ENCODE measurements around the gene TMEM272. TPM values are rescaled to one million over a fixed set of nuclear protein-coding genes. Genes with fewer than 3 reads are reported as not detected.

TMEM272 gene
- total RNA-seq, 4 donors from 2014 or later = not detected

DNA sequence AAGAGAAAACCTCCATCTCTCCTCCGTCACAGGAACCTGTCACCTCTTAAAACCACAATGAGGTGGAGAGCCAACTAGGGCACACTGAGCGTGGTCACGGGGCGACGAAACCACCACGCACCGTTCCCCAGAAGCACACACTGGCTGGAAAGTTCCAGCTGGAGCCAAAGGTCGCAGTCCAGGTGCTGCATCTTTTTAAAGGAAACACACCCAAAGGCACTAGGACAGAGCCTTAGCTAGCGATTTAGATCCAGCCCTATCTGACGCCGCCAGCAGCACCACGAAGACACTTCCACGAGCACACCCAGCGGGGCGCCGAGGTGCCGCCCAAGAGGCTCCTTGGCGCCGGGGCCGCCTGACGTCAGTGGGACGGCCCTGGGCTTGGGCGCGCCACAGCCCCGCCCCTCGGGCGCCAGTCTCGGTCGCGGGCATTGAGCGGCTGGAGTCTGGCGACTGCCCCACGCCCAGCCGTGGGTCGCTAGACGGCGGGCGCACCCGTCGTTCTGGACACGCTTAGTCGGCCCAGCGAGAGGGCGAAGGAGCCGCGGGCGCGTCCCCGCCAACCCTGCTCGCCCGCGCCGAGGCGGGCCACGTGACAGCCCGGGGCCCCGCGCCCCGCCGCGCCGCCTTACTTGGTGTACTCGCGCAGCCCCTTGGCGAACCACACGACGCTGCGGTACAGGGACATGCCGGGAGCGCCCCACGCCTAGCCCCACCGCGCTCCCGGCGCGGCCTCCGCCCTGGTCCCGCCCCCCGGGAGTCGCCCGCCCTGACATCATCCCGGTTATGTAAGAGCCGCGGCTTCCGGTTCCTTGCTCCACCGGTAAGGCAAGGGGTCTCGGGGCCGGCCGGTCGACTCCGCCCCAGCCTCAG, 41.3 kb downstream of the TMEM272 start, which contains the start of gene DHRS12:
DHRS12 (minus strand) TSS at position 742 of the 873 bp plus-strand sequence. CDS start 4,504 bp downstream, outside the sequence.
- Histone ChIP-seq H3K27me3 (no peaks in the 10 kb centered on the region), H3K4me1 (peaks cover 30 to 59% (median 54%) of the 10 kb centered on the region in 4 donors), H3K9me3 (no peaks in the 10 kb centered on the region), H3K36me3 (peaks cover 0 to 8% (median 5%) of the 10 kb centered on the region in 4 donors), H3K4me3 (peak within 1 kb of the TSS; percentile 75 to 88 (median 83)), H3K27ac (replicated peaks in 1 of 4) (peak within 1 kb of the TSS; percentile 98 to 100 (median 100))
- intact Hi-C loops (cut with DNase I) = loop anchor here (5.0 kb wide), 2 partner anchors 351 to 581 kb away; partner anchors contain the start of genes FAM124A and INTS6
- 0% methylated on average over 8 of the region's 91 CpGs for WGBS
- TF ChIP-seq POLR2AphosphoS5 (IDR thresholded peaks at IDR 0.05) (peak; percentile 86 to 94), POLR2A (IDR thresholded peaks at IDR 0.05; ENCODE audit: low read depth) (peak; percentile 74), EP300 (IDR thresholded peaks at IDR 0.05) (no peak)
- TF ChIP-seq, protein P1, sequence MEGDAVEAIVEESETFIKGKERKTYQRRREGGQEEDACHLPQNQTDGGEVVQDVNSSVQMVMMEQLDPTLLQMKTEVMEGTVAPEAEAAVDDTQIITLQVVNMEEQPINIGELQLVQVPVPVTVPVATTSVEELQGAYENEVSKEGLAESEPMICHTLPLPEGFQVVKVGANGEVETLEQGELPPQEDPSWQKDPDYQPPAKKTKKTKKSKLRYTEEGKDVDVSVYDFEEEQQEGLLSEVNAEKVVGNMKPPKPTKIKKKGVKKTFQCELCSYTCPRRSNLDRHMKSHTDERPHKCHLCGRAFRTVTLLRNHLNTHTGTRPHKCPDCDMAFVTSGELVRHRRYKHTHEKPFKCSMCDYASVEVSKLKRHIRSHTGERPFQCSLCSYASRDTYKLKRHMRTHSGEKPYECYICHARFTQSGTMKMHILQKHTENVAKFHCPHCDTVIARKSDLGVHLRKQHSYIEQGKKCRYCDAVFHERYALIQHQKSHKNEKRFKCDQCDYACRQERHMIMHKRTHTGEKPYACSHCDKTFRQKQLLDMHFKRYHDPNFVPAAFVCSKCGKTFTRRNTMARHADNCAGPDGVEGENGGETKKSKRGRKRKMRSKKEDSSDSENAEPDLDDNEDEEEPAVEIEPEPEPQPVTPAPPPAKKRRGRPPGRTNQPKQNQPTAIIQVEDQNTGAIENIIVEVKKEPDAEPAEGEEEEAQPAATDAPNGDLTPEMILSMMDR (IDR thresholded peaks at IDR 0.05) = peak in 1 of 3 experiments; percentile 19
- DNase-seq (ENCODE audit: extremely low spot score) = peak; percentile 97

DNA sequence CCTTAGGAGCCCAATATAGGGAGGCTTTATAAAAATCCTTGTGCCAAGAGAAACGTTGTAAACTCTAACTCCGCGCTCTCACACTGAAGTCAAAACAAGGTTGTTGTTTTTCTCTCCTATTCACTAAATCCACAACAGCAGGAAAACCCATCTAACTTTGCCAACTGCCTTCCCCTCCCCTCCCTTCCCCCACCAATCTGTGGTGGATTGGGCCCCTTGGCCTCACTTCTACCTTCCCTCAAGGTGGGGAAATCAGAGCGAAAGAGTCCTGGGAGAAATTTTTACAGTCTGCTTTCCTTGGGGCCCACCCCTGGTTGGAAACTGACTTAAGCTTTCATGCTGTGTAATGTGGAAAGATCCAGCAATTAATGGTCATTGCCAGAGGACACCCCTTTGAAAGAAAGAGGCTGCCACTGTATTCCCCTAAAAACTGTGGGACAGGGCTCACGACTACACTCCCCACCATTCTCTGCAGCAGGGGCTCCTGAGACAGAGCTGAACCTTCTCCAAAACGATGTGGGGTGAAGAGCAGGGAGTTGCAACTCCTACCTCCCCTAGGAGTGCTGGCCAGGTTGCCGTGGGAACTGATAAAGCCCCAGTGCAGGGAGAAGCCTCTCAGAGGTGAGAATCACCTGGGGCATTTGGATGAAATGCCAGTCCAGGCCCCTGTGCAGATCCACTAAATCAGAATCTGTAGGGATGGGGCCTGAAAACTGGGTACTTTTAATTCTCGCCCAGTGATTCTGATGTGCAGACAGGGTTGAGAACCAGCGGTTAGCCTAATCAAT, 42.2 kb downstream of the TMEM272 start:
- TF ChIP-seq EP300 (IDR thresholded peaks at IDR 0.05) = no peak
- TF ChIP-seq, protein P1 (IDR thresholded peaks at IDR 0.05) = no peak
- no peak for TF ChIP-seq POLR2AphosphoS5 (IDR thresholded peaks at IDR 0.05)
- TF ChIP-seq POLR2A (IDR thresholded peaks at IDR 0.05; ENCODE audit: low read depth) = no peak
- no peak for DNase-seq (ENCODE audit: extremely low spot score)
- Histone ChIP-seq H3K9me3 (no peaks in the 10 kb centered on the region), H3K36me3 (peaks cover 0 to 16% (median 6%) of the 10 kb centered on the region in 4 donors), H3K27ac (replicated peaks in 1 of 4) (peak overlapping the region; percentile 98 to 100 (median 100)), H3K27me3 (no peaks in the 10 kb centered on the region), H3K4me1 (peaks cover 30 to 59% (median 54%) of the 10 kb centered on the region in 4 donors), H3K4me3 (peak overlapping the region; percentile 75 to 88 (median 83))
- intact Hi-C loops (cut with DNase I) = loop anchor here (5.0 kb wide), 2 partner anchors 351 to 581 kb away; partner anchors contain the start of genes FAM124A and INTS6
- 46% methylated on average over 9 of the region's 9 CpGs for WGBS

DNA sequence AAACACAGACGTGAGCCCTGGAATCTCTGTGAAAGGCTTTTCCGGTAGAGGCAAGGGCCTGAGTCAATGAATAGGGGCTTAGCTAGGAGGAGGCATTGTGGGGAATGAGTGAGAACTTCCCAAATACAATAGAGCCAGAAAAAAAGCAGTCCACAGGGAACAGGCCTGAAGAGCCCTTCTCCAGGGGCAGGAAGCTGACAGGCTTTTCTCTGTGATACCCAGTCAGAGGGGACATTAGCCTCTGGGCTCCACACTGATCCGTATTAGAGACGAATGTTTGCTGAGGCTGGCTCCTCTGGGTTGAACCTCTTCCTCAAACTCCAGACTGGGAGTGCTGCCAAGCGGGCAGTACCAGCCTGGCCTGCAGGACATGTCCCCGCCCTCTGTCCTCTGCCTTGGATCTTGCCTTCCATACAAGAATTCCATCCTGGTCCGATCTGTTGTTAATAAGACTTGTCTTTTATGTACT, 43.3 kb downstream of the TMEM272 start:
- Histone ChIP-seq H3K9me3 (no peaks in the 10 kb centered on the region), H3K4me3 (peak overlapping the region in 2 of 4 donors; percentile 5 to 6), H3K4me1 (peaks cover 30 to 59% (median 54%) of the 10 kb centered on the region in 4 donors), H3K27ac (replicated peaks in 1 of 4) (peak overlapping the region; percentile 98 to 100 (median 100)), H3K36me3 (peaks cover 0 to 27% (median 9%) of the 10 kb centered on the region in 4 donors), H3K27me3 (no peaks in the 10 kb centered on the region)
- 50% methylated on average over 7 of the region's 7 CpGs for WGBS
- intact Hi-C loops (cut with DNase I) = loop anchor here (5.0 kb wide), 2 partner anchors 349 to 579 kb away; partner anchors contain the start of genes FAM124A and INTS6
- TF ChIP-seq POLR2A (IDR thresholded peaks at IDR 0.05; ENCODE audit: low read depth) = no peak
- TF ChIP-seq, protein P1 (IDR thresholded peaks at IDR 0.05) = peak in 1 of 3 experiments; percentile 10
- DNase-seq (ENCODE audit: extremely low spot score) = no peak

DNA sequence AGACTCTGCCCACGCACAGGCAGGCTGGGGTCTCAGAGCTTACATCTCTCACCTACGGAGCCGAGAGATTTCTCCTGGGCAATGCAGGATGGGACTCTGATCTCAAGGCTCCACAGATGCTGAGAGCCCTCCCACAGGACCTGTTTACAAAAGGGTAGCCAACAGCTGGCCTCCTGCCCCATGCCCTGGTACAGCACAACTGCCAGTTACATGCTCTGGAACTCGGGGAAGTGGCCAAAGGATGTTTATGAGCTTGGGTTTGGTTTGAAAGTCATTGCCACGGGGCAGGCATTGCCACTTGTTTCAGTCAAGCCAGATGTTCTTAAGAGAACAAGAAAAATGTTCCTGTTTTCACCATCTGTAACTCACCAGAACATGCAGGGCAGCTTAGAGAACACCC, 44.5 kb downstream of the TMEM272 start:
- H3K4me1 ChIP-seq = peaks cover 30 to 50% (median 48%) of the 10 kb centered on the region in 4 donors
- TF ChIP-seq POLR2AphosphoS5 (IDR thresholded peaks at IDR 0.05) (no peak), EP300 (IDR thresholded peaks at IDR 0.05) (no peak), POLR2A (IDR thresholded peaks at IDR 0.05; ENCODE audit: low read depth) (no peak)
- TF ChIP-seq, protein P1 (IDR thresholded peaks at IDR 0.05) = no peak
- H3K9me3 ChIP-seq = no peaks in the 10 kb centered on the region
- no peak for DNase-seq (ENCODE audit: extremely low spot score)
- H3K27me3 ChIP-seq = no peaks in the 10 kb centered on the region
- 80% methylated on average over 5 of the region's 5 CpGs for WGBS
- H3K27ac ChIP-seq (replicated peaks in 1 of 4) = peak overlapping the region; percentile 98 to 100 (median 100)
- intact Hi-C loops (cut with DNase I) = loop anchor here (5.0 kb wide), 2 partner anchors 348 to 578 kb away; partner anchors contain the start of genes FAM124A and INTS6
- peaks cover 0 to 39% (median 13%) of the 10 kb centered on the region in 4 donors for H3K36me3 ChIP-seq
- no peak overlapping the region for H3K4me3 ChIP-seq

Measured in esophagus muscularis mucosa (tissue), 4 donors.